Measurements from ENCODE around the gene HEXIM2. TPM values are rescaled to one million over a fixed set of nuclear protein-coding genes. Genes with fewer than 3 reads are reported as not detected.

Gene HEXIM2
- total RNA-seq, 1 experiment from 2014 or later: 13.5 TPM

DNA sequence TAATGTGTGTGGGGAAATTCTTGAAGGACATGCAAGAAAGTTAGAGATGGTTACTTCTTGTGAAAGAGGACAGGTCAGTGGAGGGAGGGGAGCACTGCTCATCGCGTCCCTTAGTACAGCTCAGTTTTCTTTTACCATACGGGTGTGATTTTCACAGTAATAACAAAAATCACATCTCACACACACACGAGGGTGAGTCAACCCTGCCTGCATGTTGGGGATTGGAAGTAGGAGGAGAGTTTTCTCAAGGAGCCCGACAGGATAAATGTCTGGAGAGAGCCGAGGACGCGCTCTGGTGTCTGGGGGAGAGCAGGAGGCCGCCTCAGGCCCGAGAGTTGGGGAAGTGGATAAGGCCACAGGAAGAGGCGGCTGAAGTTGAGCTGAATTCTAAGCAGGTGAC, 45.8 kb upstream of the HEXIM2 start:
- H3K27me3 ChIP-seq (ENCODE audit: insufficient read depth, low read length): no peaks in the 10 kb centered on the region
- ChIA-PET POLR2A (no interaction called here), RAD21 (ENCODE audit: low non-redundant PET in 1 of 2, low total read pairs in 2 of 2, uncharacterized antibody in 2 of 2, unreplicated experiment in 2 of 2) (no interaction called here), CTCF (no interaction called here)
- H2AFZ ChIP-seq (ENCODE audit: low read depth, low read length, poor library complexity, severe bottlenecking): no peak overlapping the region
- H3K4me1 ChIP-seq (ENCODE audit: control insufficient read depth in 1 of 2, insufficient read depth in 2 of 2, low read length in 2 of 2): peaks cover 3 to 8% of the 10 kb centered on the region in 2 experiments; a peak in 2 of 4 replicates
- H3K9me2 ChIP-seq (ENCODE audit: insufficient read depth): no peaks in the 10 kb centered on the region
- no peak overlapping the region for H3K4me3 ChIP-seq (replicated peaks in 1 of 2; ENCODE audit: low read depth in 1 of 2, low read length in 2 of 2)
- DNase-seq (ENCODE audit: low read depth, low spot score): no peak
- BruUV-seq (replicated peaks): no TSS peak
- no peak overlapping the region for H3K4me2 ChIP-seq (ENCODE audit: low read length)
- H4K20me1 ChIP-seq (ENCODE audit: insufficient read depth): no peaks in the 10 kb centered on the region
- no peak overlapping the region for H3K9ac ChIP-seq (ENCODE audit: low read length)
- intact Hi-C loops (cut with micrococcal nuclease): no loop called here
- H3K27ac ChIP-seq (ENCODE audit: low read depth, low read length): no peak overlapping the region
- no peak for TF ChIP-seq TCF7L2 (IDR thresholded peaks at IDR 0.05; ENCODE audit: borderline replicate concordance, extremely low read depth, insufficient read depth, insufficient read length)
- TF ChIP-seq, protein P1, sequence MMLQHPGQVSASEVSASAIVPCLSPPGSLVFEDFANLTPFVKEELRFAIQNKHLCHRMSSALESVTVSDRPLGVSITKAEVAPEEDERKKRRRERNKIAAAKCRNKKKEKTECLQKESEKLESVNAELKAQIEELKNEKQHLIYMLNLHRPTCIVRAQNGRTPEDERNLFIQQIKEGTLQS (IDR thresholded peaks at IDR 0.05): no peak
- TF ChIP-seq CEBPB (IDR thresholded peaks at IDR 0.05; ENCODE audit: low read depth): no peak
- TF ChIP-seq JUND (IDR thresholded peaks at IDR 0.05): no peak
- no peak for TF ChIP-seq ELF1 (IDR thresholded peaks at IDR 0.05; ENCODE audit: borderline replicate concordance, low read depth)
- TF ChIP-seq SRF (IDR thresholded peaks at IDR 0.05; ENCODE audit: low read depth): no peak
- TF ChIP-seq EZH2 (IDR thresholded peaks at IDR 0.05): no peak
- TF ChIP-seq, protein P2, sequence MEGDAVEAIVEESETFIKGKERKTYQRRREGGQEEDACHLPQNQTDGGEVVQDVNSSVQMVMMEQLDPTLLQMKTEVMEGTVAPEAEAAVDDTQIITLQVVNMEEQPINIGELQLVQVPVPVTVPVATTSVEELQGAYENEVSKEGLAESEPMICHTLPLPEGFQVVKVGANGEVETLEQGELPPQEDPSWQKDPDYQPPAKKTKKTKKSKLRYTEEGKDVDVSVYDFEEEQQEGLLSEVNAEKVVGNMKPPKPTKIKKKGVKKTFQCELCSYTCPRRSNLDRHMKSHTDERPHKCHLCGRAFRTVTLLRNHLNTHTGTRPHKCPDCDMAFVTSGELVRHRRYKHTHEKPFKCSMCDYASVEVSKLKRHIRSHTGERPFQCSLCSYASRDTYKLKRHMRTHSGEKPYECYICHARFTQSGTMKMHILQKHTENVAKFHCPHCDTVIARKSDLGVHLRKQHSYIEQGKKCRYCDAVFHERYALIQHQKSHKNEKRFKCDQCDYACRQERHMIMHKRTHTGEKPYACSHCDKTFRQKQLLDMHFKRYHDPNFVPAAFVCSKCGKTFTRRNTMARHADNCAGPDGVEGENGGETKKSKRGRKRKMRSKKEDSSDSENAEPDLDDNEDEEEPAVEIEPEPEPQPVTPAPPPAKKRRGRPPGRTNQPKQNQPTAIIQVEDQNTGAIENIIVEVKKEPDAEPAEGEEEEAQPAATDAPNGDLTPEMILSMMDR (IDR thresholded peaks at IDR 0.05 in 2 of 3, conservative IDR thresholded peaks at IDR 0.05 in 1 of 3; ENCODE audit: borderline replicate concordance in 1 of 3, insufficient read depth in 1 of 3, low read depth in 2 of 3, low read length in 2 of 3): no peak
- TF ChIP-seq, protein P3, sequence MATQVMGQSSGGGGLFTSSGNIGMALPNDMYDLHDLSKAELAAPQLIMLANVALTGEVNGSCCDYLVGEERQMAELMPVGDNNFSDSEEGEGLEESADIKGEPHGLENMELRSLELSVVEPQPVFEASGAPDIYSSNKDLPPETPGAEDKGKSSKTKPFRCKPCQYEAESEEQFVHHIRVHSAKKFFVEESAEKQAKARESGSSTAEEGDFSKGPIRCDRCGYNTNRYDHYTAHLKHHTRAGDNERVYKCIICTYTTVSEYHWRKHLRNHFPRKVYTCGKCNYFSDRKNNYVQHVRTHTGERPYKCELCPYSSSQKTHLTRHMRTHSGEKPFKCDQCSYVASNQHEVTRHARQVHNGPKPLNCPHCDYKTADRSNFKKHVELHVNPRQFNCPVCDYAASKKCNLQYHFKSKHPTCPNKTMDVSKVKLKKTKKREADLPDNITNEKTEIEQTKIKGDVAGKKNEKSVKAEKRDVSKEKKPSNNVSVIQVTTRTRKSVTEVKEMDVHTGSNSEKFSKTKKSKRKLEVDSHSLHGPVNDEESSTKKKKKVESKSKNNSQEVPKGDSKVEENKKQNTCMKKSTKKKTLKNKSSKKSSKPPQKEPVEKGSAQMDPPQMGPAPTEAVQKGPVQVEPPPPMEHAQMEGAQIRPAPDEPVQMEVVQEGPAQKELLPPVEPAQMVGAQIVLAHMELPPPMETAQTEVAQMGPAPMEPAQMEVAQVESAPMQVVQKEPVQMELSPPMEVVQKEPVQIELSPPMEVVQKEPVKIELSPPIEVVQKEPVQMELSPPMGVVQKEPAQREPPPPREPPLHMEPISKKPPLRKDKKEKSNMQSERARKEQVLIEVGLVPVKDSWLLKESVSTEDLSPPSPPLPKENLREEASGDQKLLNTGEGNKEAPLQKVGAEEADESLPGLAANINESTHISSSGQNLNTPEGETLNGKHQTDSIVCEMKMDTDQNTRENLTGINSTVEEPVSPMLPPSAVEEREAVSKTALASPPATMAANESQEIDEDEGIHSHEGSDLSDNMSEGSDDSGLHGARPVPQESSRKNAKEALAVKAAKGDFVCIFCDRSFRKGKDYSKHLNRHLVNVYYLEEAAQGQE (IDR thresholded peaks at IDR 0.05; ENCODE audit: low read depth): no peak
- H3K79me2 ChIP-seq (ENCODE audit: insufficient read depth, low read length): no peaks in the 10 kb centered on the region
- H3K9me3 ChIP-seq (ENCODE audit: control insufficient read depth in 1 of 2, insufficient read depth in 1 of 2, low read depth in 1 of 2, low read length in 2 of 2): no peaks in the 10 kb centered on the region
- H3K36me3 ChIP-seq (ENCODE audit: control insufficient read depth in 1 of 2, insufficient read depth in 2 of 2, low read length in 2 of 2): peaks cover 2 to 11% of the 10 kb centered on the region in 2 experiments; a peak in 3 of 4 replicates
- no peak for ATAC-seq

All from HCT116 (cell line).